SU-DHL-6 (cell line): ENCODE data around the gene KCNK3.

Experiments used
- H2AFZ ChIP-seq: fragments of 200-600 bp; sonication (generic); 2 replicates; pipeline ENCODE4 v1.6.1; 2014; ENCODE audit warnings: low read depth, mild to moderate bottlenecking, moderate library complexity, mixed read lengths, antibody characterized with exemption, low read length; ENCODE audit not compliant: severe bottlenecking
- H3F3A ChIP-seq: fragments of 200-600 bp; shearing (Covaris generic); 2 replicates; pipeline ENCODE4 v1.6.0; 2016; ENCODE audit warnings: antibody characterized with exemption, mild to moderate bottlenecking; ENCODE audit not compliant: insufficient read depth
- H3K27ac ChIP-seq: fragments of 200-600 bp; sonication (generic); 2 replicates; pipeline ENCODE4 v1.5.1; 2016; ENCODE audit warnings: low read depth, mild to moderate bottlenecking, low read length, moderate library complexity, mixed read lengths
- H3K27me3 ChIP-seq: fragments of 200-600 bp; sonication (generic), shearing (Covaris generic); 2 replicates; pipeline ENCODE4 v1.6.0; 2014; ENCODE audit warnings: mild to moderate bottlenecking, low read length
- H3K36me3 ChIP-seq: fragments of 200-600 bp; sonication (generic); 2 replicates; pipeline ENCODE4 v1.6.1; 2014; ENCODE audit warnings: mild to moderate bottlenecking, low read length, mixed read lengths
- H3K4me2 ChIP-seq: fragments of 300-600, 200-600 bp; shearing (Covaris generic), sonication (generic); 2 replicates; pipeline ENCODE4 v1.6.0; 2014; ENCODE audit warnings: low read length, low read depth, mild to moderate bottlenecking; ENCODE audit not compliant: poor library complexity, severe bottlenecking
- H3K4me3 ChIP-seq: fragments of 200-600 bp; sonication (generic); 2 replicates; pipeline ENCODE4 v1.5.1; 2014; ENCODE audit warnings: antibody characterized with exemption, low read length, mild to moderate bottlenecking, mixed read lengths; ENCODE audit not compliant: insufficient read depth, poor library complexity, severe bottlenecking
- H3K79me2 ChIP-seq: fragments of 200-600 bp; sonication (generic); 2 replicates; pipeline ENCODE4 v1.6.1; 2014; ENCODE audit warnings: mild to moderate bottlenecking, low read length, moderate library complexity; ENCODE audit not compliant: insufficient read depth
- H3K9ac ChIP-seq: fragments of 200-600 bp; sonication (generic); 2 replicates; pipeline ENCODE4 v1.7.0; 2014; ENCODE audit warnings: mild to moderate bottlenecking, low read length
- H3K9me2 ChIP-seq: fragments of 200-600 bp; sonication (generic); replicated peaks from 2 replicates; pipeline ENCODE4 v1.6.1; 2014; ENCODE audit warnings: low read length; ENCODE audit not compliant: insufficient read depth
- H3K9me3 ChIP-seq: fragments of 200-600 bp; sonication (generic); 2 replicates; pipeline ENCODE4 v1.6.1; 2014; ENCODE audit warnings: low read length, mixed read lengths; ENCODE audit not compliant: insufficient read depth
- H4K20me1 ChIP-seq: fragments of 200-600 bp; sonication (generic); 2 replicates; pipeline ENCODE4 v1.6.1; 2014; ENCODE audit warnings: low read depth, mild to moderate bottlenecking, antibody characterized with exemption, low read length, moderate library complexity, mixed read lengths
- CTCF ChIP-seq: fragments of 200-600 bp; sonication (generic); IDR thresholded peaks from one replicate; pipeline ENCODE4 v1.5.1; 2017; ENCODE audit warnings: antibody characterized with exemption, mild to moderate bottlenecking, low read length, moderate library complexity; ENCODE audit not compliant: insufficient read depth, poor library complexity, severe bottlenecking
- EZH2phosphoT487 ChIP-seq: fragments of 200-600 bp; sonication (generic), shearing (Covaris generic); conservative IDR thresholded peaks from 2 replicates; pipeline ENCODE4 v1.6.1; 2018; ENCODE audit warnings: mild to moderate bottlenecking, antibody characterized with exemption, low read length, moderate library complexity, mixed read lengths

The KCNK3 gene

GRCh38 chr2:26709323-26710110 is 17.0 kb downstream of the KCNK3 start:
- no peaks in the 10 kb centered on the region for H4K20me1 ChIP-seq
- H3K27me3 ChIP-seq = no peaks in the 10 kb centered on the region
- no peaks in the 10 kb centered on the region for H3K9me2 ChIP-seq
- H3K36me3 ChIP-seq = no peaks in the 10 kb centered on the region
- H3F3A ChIP-seq = no peaks in the 10 kb centered on the region
- no peak overlapping the region for H3K9ac ChIP-seq
- TF ChIP-seq EZH2phosphoT487 = no peak
- no peak for TF ChIP-seq CTCF
- no peak overlapping the region for H3K4me3 ChIP-seq
- H2AFZ ChIP-seq = no peak overlapping the region
- H3K79me2 ChIP-seq = no peaks in the 10 kb centered on the region
- no peak overlapping the region for H3K4me2 ChIP-seq
- H3K27ac ChIP-seq = no peak overlapping the region
- H3K9me3 ChIP-seq = no peaks in the 10 kb centered on the region

- Histone ChIP-seq H3K79me2 (no peaks in the 10 kb centered on the region), H3K9ac (no peak overlapping the region), H3K27me3 (no peaks in the 10 kb centered on the region), H3F3A (no peaks in the 10 kb centered on the region), H3K9me2 (no peaks in the 10 kb centered on the region), H3K4me2 (no peak overlapping the region), H3K27ac (no peak overlapping the region), H2AFZ (no peak overlapping the region), H3K9me3 (no peaks in the 10 kb centered on the region), H3K4me3 (no peak overlapping the region), H3K36me3 (no peaks in the 10 kb centered on the region), H4K20me1 (no peaks in the 10 kb centered on the region)
- TF ChIP-seq CTCF (no peak), EZH2phosphoT487 (no peak)
Observed at GRCh38 chr2:26710145-26710544, 17.6 kb downstream of the KCNK3 start.

GRCh38 chr2:26710743-26711456 is 18.4 kb downstream of the KCNK3 start:
- H3K36me3 ChIP-seq = no peaks in the 10 kb centered on the region
- H4K20me1 ChIP-seq = no peaks in the 10 kb centered on the region
- no peaks in the 10 kb centered on the region for H3K9me2 ChIP-seq
- no peaks in the 10 kb centered on the region for H3K79me2 ChIP-seq
- no peak overlapping the region for H3K27ac ChIP-seq
- no peaks in the 10 kb centered on the region for H3F3A ChIP-seq
- no peak overlapping the region for H2AFZ ChIP-seq
- no peak for TF ChIP-seq CTCF
- TF ChIP-seq EZH2phosphoT487 = no peak
- H3K9ac ChIP-seq = no peak overlapping the region
- no peak overlapping the region for H3K4me2 ChIP-seq
- H3K27me3 ChIP-seq = no peaks in the 10 kb centered on the region
- H3K9me3 ChIP-seq = no peaks in the 10 kb centered on the region
- H3K4me3 ChIP-seq = no peak overlapping the region
